Naive thymus-derived CD8-positive, alpha-beta T cell (primary cell): ENCODE measurements around the gene INPPL1. TPM values are rescaled to one million over a fixed set of nuclear protein-coding genes. Genes with fewer than 3 reads are reported as not detected.

Source experiments
- ATAC-seq, 2 donors: fragments of 150-1000 bp; cut with Tn5 transposase in 1 of 2; sonication (Bioruptor Pico), chemical (Tn5 transposase) in 1 of 2; 1 replicate in 1 of 2; 2 replicates in 1 of 2; pipeline ENCODE4 v1.10.0; 2021; ENCODE audit warnings: mild to moderate bottlenecking in 2 of 2, moderate library complexity in 2 of 2
- POLR2A ChIA-PET: fragments of 350-600 bp; sonication (Branson Sonifier 250); formaldehyde crosslinking; loops from one replicate; lab custom pipeline; 2021; ENCODE audit warnings: antibody characterized with exemption; lab: Charles Lee
- DNase-seq, 10 donors: peaks; one replicate each; pipeline versions ENCODE4 v3.0.0 to v3.0.0-alpha.2; 2020 to 2022
- H3K27ac Mint-ChIP-seq, 10 donors: one replicate each; pipeline ENCODE4 v1.8.0; 2020 to 2022; ENCODE audit warnings: mild to moderate bottlenecking in 10 of 10, mixed read lengths in 10 of 10, moderate library complexity in 4 of 10, inconsistent platforms in 1 of 10
- H3K27me3 Mint-ChIP-seq, 5 donors: one replicate each; pipeline ENCODE4 v1.8.0; 2021 to 2022; ENCODE audit warnings: mixed read lengths in 5 of 5
- H3K36me3 Mint-ChIP-seq, 3 donors: one replicate each; pipeline ENCODE4 v1.8.0; 2020 to 2022; ENCODE audit warnings: mixed read lengths in 3 of 3, mild to moderate bottlenecking in 2 of 3, inconsistent platforms in 1 of 3
- H3K4me1 Mint-ChIP-seq, 4 donors: one replicate each; pipeline ENCODE4 v1.8.0; 2021 to 2022; ENCODE audit warnings: mixed read lengths in 4 of 4
- H3K4me3 Mint-ChIP-seq, 10 donors: one replicate each; pipeline ENCODE4 v1.8.0; 2020 to 2022; ENCODE audit warnings: mild to moderate bottlenecking in 10 of 10, mixed read lengths in 10 of 10, moderate library complexity in 6 of 10, inconsistent platforms in 1 of 10
- H3K9me3 Mint-ChIP-seq, 9 donors: one replicate each; pipeline ENCODE4 v1.8.0; 2020 to 2022; ENCODE audit warnings: mixed read lengths in 9 of 9, mild to moderate bottlenecking in 3 of 9, inconsistent platforms in 1 of 9, moderate library complexity in 1 of 9
- polyA plus RNA-seq, 3 donors: library from polyadenylated mRNA; unstranded; fragments of 300-500 nt; fragmentation: Illumina TruSeq; gene quantifications; one replicate each; pipeline ENCODE4 v1.2.3, GENCODE V29; 2021
- total RNA-seq, 8 experiments: library from RNA in 2 of 8; stranded (reverse) in 2 of 8; gene quantifications; one replicate each; pipeline ENCODE4 v1.2.3 and lab custom pipeline; 2021 to 2026

Gene INPPL1
- total and polyA plus RNA-seq, 5 experiments from 2014 or later: 6.0 to 162 (median 8.6) TPM

DNA sequence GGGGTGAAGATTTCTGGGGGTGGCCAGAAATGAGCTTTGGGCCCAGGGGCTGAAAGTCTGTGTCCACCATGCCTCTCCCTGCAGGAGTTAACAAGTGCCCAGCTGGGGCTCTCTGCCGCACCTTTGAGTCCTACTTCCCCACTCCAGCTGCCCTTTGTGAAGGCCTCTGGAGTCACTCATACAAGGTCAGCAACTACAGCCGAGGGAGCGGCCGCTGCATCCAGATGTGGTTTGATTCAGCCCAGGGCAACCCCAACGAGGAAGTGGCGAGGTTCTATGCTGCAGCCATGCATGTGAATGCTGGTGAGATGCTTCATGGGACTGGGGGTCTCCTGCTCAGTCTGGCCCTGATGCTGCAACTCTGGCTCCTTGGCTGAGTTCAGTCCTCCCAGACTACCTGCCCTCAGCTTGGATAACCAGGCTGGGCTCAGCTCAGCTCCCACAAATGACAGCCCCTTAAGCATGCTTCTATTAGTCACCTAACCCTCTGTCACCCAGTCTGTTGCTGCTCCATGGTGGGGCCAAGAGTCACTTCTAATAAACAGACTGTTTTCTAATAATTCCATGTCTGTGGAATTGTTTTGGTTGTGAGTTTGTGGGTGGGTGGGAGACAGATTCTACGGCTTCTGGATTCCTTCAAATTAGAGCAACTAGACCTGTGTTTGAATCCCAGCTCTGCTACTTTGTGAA lies 3.0 kb upstream of the INPPL1 start:
- peak overlapping the region in 3 of 10 donors; percentile 16 to 90 (median 20) for H3K4me3 Mint-ChIP-seq
- H3K27ac Mint-ChIP-seq: peak overlapping the region in 5 of 10 donors; percentile 25 to 94 (median 92)
- H3K9me3 Mint-ChIP-seq: no peaks in the 10 kb centered on the region
- ATAC-seq (no peak), DNase-seq (peak in 1 of 10 donors; percentile 10)
- H3K27me3 Mint-ChIP-seq: peaks cover 2 to 22% (median 13%) of the 10 kb centered on the region in 5 donors
- H3K4me1 Mint-ChIP-seq: peaks cover 18 to 54% (median 27%) of the 10 kb centered on the region in 4 donors
- H3K36me3 Mint-ChIP-seq: no peaks in the 10 kb centered on the region
- POLR2A ChIA-PET: interaction anchor here (1.0 to 2.2 kb wide), 3 partner anchors 109 to 293 kb away, joined by 3 to 11 read pairs (median 4); partner anchors contain the start of genes CLPB, RNF121 and XNDC1N

- Mint-ChIP-seq H3K27ac (peak overlapping the region; percentile 82 to 97 (median 94)), H3K4me1 (peaks cover 21 to 50% (median 33%) of the 10 kb centered on the region in 4 donors), H3K9me3 (no peaks in the 10 kb centered on the region), H3K4me3 (peak overlapping the region; percentile 89 to 94 (median 92)), H3K27me3 (peaks cover 0 to 14% (median 6%) of the 10 kb centered on the region in 5 donors), H3K36me3 (no peaks in the 10 kb centered on the region)
- ATAC-seq (no peak), DNase-seq (peak in 1 of 10 donors; percentile 7)
- POLR2A ChIA-PET: interaction anchor here (0.6 to 3.4 kb wide), 10 partner anchors 14 to 528 kb away, joined by 3 to 22 read pairs (median 4); partner anchors contain the start of genes ANAPC15, CLPB, RNF121 and XNDC1N
Measured at GRCh38 chr11:72222106-72222891, 2.3 kb upstream of the INPPL1 start.

- Mint-ChIP-seq H3K4me1 (peaks cover 21 to 43% (median 33%) of the 10 kb centered on the region in 4 donors), H3K36me3 (no peaks in the 10 kb centered on the region), H3K9me3 (no peaks in the 10 kb centered on the region), H3K4me3 (peak overlapping the region; percentile 89 to 94 (median 92)), H3K27me3 (peaks cover 0 to 6% (median 5%) of the 10 kb centered on the region in 5 donors), H3K27ac (peak overlapping the region; percentile 82 to 97 (median 94))
- peak; percentile 70 to 75 for ATAC-seq
- DNase-seq: peak; percentile 87 to 95 (median 90)
- POLR2A ChIA-PET: interaction anchor here (0.6 to 3.4 kb wide), 10 partner anchors 14 to 1565 kb away, joined by 3 to 22 read pairs (median 4); partner anchors contain the start of genes ANAPC15, CLPB, MRPL48 and RNF121
Measured at GRCh38 chr11:72222907-72223614, 1.5 kb upstream of the INPPL1 start.

DNA sequence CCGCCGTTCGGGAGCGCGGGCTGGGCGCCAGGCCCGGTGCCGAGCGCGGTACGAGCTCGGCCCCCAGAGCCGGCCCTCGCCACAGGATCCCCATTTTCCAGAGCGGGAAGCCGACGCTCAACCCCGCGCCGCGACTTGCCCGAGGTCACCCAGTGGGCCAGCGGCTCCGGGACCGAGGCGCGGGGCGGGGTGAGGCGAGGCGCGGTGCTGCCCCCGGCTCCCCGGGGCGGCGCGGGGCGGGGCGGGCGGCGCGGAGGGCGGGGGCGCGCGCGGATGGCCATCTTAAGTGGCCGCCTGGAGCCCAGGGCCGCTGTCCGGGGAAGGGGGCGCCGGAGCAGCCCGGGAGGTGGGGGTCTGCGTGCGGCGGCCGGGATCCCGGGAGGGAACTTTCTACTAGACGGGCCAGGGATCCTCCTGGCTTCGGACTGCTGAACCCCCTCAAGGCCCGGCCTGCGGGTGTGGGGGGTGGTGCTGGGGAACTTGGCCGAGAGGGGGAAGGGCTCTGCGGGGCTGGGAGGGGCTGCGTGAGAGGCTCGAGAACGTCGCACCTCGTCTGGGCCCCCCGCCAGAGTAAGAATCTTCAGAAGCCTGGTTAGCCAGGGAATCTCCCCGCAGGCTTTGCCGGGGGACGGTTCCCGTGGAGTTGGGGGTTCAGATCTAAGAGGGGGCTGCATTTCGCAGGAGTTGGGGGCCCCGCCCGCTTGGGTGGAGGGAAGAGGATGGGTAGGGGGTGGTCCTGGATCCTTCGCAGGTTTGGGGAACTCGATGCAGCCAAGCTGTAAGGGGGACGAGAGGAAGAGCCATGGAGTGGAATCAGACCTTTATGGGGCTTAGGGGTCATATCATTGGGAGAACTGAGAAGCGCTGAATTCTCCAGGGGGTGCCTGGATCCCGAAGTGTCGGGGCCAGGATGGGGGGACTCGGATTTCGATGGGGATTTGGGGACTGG lies 678 bp upstream of the INPPL1 start:
- DNase-seq (peak in 9 of 10 donors; percentile 42 to 73 (median 54)), ATAC-seq (peak; percentile 38 to 57)
- H3K4me1 Mint-ChIP-seq: peaks cover 22 to 40% (median 31%) of the 10 kb centered on the region in 4 donors
- POLR2A ChIA-PET: interaction anchor here (0.7 to 3.4 kb wide), 9 partner anchors 13 to 1564 kb away, joined by 3 to 22 read pairs (median 5); partner anchors contain the start of genes ANAPC15, MRPL48, RNF121 and XNDC1N
- H3K36me3 Mint-ChIP-seq: peaks cover 0 to 4% (median 1%) of the 10 kb centered on the region in 3 donors
- no peaks in the 10 kb centered on the region for H3K9me3 Mint-ChIP-seq
- H3K27ac Mint-ChIP-seq: peak overlapping the region; percentile 87 to 97 (median 95)
- H3K27me3 Mint-ChIP-seq: peaks cover 0 to under 1% (median 0%) of the 10 kb centered on the region in 5 donors
- peak overlapping the region; percentile 90 to 99 (median 94) for H3K4me3 Mint-ChIP-seq

DNA sequence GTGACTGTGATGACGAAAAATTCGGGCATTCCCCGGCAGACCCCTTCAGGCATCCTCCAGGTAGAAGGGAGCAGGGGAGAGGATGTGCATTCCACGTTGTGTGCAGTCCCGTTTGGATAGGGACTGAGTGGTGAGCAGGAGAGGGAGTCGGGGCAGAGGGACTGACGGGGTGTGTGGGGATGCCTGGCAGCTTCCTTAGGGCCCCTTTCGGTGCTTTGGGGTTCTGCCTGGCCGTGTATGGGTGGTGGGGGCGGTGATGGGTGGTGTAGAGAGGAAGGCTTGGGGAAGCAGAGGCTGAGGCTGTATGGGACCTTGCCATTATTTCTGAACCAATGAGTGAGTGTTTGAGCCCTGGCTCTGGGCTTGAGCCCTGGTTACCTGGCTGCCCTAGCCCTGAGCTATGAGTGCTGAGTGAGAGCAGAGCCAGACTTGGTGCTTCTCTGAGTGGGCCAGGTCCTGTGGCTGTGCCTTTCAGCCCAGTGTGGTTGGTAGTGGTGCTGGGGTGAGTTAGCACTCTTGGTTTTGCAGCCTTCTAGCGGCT lies 914 bp downstream of the INPPL1 start:
- Mint-ChIP-seq H3K27me3 (no peaks in the 10 kb centered on the region), H3K4me1 (peaks cover 25 to 40% (median 32%) of the 10 kb centered on the region in 4 donors), H3K36me3 (peaks cover 0 to 17% (median 1%) of the 10 kb centered on the region in 3 donors), H3K9me3 (no peaks in the 10 kb centered on the region), H3K27ac (peak overlapping the region; percentile 79 to 99 (median 93)), H3K4me3 (peak overlapping the region; percentile 82 to 96 (median 88))
- POLR2A ChIA-PET: interaction anchor here (1.2 to 3.4 kb wide), 5 partner anchors 11 to 297 kb away, joined by 3 to 17 read pairs (median 3); partner anchors contain the start of genes ANAPC15, RNF121 and XNDC1N
- DNase-seq (peak in 5 of 10 donors; percentile 18 to 42 (median 37)), ATAC-seq (peak; percentile 13 to 37)

DNA sequence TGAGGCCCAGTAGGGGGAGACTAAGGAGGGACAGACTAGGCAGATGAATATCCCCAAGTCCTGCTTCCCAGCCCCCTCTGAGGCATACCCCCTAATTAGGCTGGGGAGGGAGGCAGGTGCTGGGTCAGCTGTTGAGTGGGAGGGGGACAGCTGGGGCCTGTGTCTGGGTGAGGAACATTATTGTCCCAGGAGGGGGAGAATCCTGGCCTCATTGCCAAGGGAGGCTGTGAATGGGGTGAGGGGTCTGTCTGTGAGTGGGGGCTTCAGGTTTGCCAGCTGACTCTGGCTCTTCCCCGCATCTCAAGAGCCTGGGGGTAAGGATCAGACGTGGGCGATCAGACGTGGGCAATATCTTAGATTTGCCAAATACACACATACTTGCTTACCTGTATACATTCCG lies 2.1 kb downstream of the INPPL1 start:
- peak overlapping the region in 8 of 10 donors; percentile 40 to 97 (median 84) for H3K27ac Mint-ChIP-seq
- no peaks in the 10 kb centered on the region for H3K9me3 Mint-ChIP-seq

GRCh38 chr11:72227316-72228228 lies 3.0 kb downstream of the INPPL1 start:
- DNase-seq (peak in 1 of 10 donors; percentile 16), ATAC-seq (no peak)
- H3K4me1 Mint-ChIP-seq: peaks cover 22 to 33% (median 22%) of the 10 kb centered on the region in 4 donors
- H3K27ac Mint-ChIP-seq: peak overlapping the region in 5 of 10 donors; percentile 16 to 82 (median 52)
- H3K9me3 Mint-ChIP-seq: no peaks in the 10 kb centered on the region
- POLR2A ChIA-PET: no interaction called here
- no peaks in the 10 kb centered on the region for H3K27me3 Mint-ChIP-seq
- peak overlapping the region in 1 of 10 donors; percentile 35 for H3K4me3 Mint-ChIP-seq
- H3K36me3 Mint-ChIP-seq: peaks cover 0 to 32% (median 1%) of the 10 kb centered on the region in 3 donors

More for the DNA sequence above, 2.1 kb downstream of the INPPL1 start:
- DNase-seq (peak in 1 of 10 donors; percentile 13), ATAC-seq (no peak)
- POLR2A ChIA-PET: interaction anchor here (0.6 to 0.7 kb wide), 2 partner anchors 12 to 1946 kb away, joined by 4 to 5 read pairs; no protein-coding TSS in a partner anchor
- H3K27me3 Mint-ChIP-seq: no peaks in the 10 kb centered on the region
- peaks cover 27 to 40% (median 29%) of the 10 kb centered on the region in 4 donors for H3K4me1 Mint-ChIP-seq
- peak overlapping the region in 2 of 10 donors; percentile 35 to 86 for H3K4me3 Mint-ChIP-seq
- H3K36me3 Mint-ChIP-seq: peaks cover 0 to 24% (median 1%) of the 10 kb centered on the region in 3 donors

DNA sequence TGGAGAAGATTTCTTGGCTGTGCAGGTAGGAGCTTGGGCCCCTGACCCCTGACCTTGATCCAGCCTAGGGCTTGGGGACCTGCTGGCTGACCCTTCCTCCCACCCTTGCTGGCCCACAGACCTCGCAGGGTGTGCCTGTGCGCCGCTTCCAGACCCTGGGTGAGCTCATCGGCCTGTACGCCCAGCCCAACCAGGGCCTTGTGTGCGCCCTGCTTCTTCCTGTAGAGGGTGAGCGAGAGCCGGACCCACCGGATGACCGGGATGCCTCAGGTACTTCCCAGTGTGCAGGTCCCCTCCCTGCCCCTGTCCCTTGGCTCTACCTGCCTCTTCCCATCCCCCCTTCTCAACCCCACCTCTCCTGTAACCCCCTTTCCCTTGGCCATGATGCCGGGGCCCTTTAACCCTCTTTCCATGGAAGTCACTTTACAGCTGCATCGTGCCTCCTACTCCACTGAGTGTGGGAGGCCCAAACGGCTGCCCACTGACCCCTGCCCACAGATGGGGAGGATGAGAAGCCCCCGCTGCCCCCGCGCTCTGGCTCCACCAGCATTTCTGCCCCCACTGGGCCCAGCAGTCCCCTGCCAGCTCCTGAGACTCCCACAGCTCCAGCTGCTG lies 3.8 kb downstream of the INPPL1 start:
- POLR2A ChIA-PET: no interaction called here
- Mint-ChIP-seq H3K36me3 (peaks cover 0 to 38% (median 1%) of the 10 kb centered on the region in 3 donors), H3K27me3 (no peaks in the 10 kb centered on the region), H3K9me3 (no peaks in the 10 kb centered on the region), H3K4me3 (no peak overlapping the region), H3K27ac (peak overlapping the region in 2 of 10 donors; percentile 31 to 40), H3K4me1 (peaks cover 17 to 28% (median 21%) of the 10 kb centered on the region in 4 donors)
- DNase-seq (peak in 1 of 10 donors; percentile 10), ATAC-seq (no peak)

GRCh38 chr11:72228844-72229231 lies 4.3 kb downstream of the INPPL1 start:
- Mint-ChIP-seq H3K4me3 (peak overlapping the region in 1 of 10 donors; percentile 2), H3K27me3 (no peaks in the 10 kb centered on the region), H3K9me3 (no peaks in the 10 kb centered on the region), H3K36me3 (peaks cover 0 to 40% (median 1%) of the 10 kb centered on the region in 3 donors), H3K27ac (peak overlapping the region in 3 of 10 donors; percentile 31 to 57 (median 40)), H3K4me1 (peaks cover 20 to 28% (median 21%) of the 10 kb centered on the region in 4 donors)
- POLR2A ChIA-PET: no interaction called here
- DNase-seq (peak in 1 of 10 donors; percentile 13), ATAC-seq (no peak)
